HG03175 (cell line): ENCODE data around the gene LRRIQ1.
"Not testable (repeated sequence)": the region's sequence is repeated elsewhere in the genome, so short reads cannot be mapped to it uniquely, and the experiment has no call there.

Experiments used
- ATAC-seq: cut with Tn5 transposase; IDR thresholded peaks from one replicate; pipeline ENCODE4 v1.9.1; 2021; ENCODE audit warnings: mild to moderate bottlenecking, moderate library complexity; ENCODE audit not compliant: unreplicated experiment

LRRIQ1 gene

GRCh38 chr12:85183855-85184254, 147.7 kb downstream of the LRRIQ1 start:
- no peak for ATAC-seq

- no peak for ATAC-seq
These were observed 150.1 kb downstream of the LRRIQ1 start for GRCh38 chr12:85186236-85186635.

DNA sequence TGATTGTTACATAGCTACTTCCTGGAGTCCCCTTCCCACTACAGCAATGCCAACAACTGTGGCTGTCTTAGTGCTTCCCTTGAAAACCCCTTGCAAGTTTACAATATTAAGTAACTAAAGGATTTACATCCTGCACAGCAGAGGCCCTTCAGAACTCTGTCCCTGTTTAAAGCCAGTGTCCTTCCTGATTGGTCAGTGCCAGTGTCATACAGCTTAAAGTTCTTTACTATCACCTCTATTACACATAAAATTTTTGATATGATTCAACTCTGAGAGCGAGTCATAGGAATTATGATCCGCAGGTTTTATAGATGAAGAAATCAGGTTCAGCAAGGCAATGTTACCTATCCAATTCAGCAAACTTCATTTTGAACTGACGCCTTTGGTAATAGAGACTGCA, 152.5 kb downstream of the LRRIQ1 start:
- no peak for ATAC-seq

DNA sequence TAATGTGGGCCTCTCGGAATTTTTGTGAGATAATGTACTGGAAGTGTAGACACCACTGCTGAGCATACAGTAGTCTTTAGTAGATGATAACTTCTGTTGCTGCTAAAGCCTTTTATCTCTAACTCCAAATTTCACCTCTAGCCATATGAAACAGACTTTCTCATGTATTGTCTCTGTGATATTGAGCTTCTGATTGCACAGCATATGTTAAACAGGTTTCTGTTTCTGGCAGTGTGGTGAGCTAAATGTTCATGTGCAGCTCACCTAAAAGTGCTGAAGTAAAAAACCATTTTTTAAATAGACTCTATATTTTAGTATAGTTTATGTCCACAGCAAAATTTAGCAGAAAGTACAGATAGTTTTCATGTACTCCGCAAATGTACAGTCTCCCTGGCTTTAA, 154.6 kb downstream of the LRRIQ1 start:
- ATAC-seq: no peak

DNA sequence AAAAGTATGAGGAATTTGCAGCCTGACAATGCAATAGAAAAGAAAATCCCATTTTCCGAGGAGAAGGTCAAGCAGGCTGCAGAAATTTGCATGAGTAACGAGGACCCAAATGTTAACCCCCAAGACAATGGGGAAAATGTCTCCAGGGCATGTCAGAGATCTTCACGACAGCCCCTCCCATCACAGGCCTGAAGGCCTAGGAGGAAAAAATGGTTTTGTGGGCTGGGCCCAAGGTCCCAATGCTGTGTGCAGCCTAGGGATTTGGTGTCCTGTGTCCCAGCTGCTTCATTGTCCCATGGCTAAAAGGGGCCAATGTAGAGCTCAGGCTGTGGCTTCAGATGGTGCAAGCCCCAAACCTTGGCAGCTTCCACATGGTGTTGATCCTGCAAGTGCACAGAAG, 167.7 kb downstream of the LRRIQ1 start:
- not testable (repeated sequence) for ATAC-seq

DNA sequence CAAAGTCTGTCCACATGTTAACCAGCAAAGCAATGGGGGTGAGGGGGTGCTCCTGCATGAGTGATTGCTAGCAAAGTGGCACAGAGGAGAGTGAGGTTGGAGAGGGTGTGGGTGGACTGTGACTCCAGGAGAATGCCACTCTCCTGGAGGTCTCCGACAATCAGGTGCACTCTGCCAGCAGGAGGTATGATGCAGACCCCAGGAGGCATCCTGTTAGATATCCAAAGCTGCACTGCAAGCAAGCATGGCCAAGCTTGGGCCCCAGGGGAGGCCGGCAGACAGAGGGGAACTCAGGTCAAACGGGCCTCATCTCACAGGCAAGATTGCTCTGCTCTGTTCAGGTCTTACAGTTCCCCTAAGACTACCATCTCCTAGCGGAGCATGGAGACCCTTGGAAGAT, 170.4 kb downstream of the LRRIQ1 start:
- ATAC-seq: no peak

DNA sequence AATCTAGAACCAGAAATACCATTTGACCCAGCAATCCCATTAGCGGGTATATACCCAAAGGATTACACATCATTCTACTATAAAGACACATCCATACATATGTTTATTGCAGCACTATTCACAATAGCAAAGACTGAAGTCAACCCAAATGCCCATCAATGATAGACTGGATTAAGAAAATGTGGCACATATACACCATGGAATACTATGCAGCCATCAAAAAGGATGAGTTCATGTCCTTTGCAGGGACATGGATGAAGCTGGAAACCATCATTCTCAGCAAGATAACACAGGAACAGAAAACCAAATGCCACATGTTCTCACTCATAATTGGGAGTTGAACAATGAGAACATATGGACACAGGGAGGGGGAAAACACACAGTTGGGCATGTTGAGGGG, 188.2 kb downstream of the LRRIQ1 start:
- ATAC-seq: not testable (repeated sequence)

DNA sequence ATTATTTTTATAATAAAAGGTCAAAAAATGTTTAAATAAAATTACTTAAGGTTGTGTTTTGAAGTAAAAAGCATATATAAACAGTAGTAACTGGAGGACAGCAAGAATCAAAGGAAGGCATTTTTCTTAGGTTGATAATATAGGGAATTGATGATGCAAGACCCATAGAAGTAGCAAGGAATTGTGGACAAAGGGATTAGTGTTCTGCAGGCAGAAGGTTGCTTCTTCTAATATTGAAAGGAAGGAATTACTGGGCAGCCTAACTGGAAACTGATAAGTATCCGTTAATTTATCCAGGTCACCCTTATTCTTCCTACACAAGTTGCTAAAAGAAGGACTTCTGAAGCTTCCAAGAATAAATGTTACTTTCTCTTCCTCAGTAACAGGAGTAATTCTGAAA, 189.3 kb downstream of the LRRIQ1 start:
- ATAC-seq: no peak

DNA sequence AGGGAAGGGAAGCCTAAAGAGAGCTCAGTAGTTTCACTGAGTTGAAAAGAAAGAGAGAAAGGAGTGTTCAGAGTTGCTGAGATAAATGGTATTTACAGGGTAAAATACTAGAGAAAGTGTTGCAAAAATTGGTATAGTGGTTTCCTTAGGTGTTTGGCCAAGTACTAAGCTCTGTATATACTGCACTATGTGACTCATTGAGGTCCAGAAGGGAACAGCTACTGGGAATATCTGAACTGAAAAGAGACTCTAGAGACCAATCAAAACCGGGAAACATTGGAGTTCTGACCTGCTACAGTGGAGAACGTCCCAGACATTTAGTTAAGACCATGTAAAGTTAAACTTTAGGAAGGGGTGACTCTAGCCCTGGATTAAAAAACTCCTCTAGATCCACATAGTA, 201.2 kb downstream of the LRRIQ1 start:
- no peak for ATAC-seq

- no peak for ATAC-seq
These were observed 208.4 kb downstream of the LRRIQ1 start for GRCh38 chr12:85244561-85244960.

- ATAC-seq: no peak
These were observed 217.7 kb downstream of the LRRIQ1 start for GRCh38 chr12:85253853-85254252.

DNA sequence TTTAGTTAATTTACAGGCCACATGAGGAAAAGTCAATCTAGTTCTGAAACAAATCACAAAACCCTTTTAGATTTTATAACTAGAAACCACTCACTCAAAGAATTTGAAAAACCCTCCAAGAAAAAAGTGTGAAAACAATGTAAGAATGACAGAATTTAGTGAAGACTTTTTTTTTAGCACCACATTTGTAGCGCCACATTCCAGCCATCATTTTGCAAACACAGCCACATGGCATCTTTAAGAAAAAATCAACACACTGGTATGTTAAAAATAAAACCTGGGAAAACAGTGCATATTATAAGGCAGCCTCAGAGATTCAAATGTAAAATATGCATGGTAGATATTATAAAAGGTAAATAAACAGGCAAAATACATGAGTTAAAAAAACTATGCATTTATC, 221.5 kb downstream of the LRRIQ1 start:
- ATAC-seq: no peak

DNA sequence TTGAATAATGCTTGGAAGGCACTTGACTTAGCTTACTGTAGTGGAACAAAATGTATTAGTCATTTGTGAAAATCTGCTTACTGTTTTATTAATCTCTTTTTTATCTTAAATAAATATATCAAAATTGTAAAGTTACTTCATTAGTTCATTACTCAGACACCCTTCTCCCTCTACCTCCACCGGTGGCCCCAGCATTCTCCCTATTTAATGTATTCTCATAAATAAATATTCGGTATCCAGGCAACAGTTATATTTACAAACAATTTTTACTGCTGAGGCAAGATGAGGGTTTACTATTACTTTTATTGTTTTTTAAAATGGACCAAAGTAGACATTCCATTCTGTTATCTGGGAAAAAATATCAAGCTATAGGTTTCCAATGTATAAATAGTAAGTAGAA, 224.3 kb downstream of the LRRIQ1 start:
- ATAC-seq: no peak

DNA sequence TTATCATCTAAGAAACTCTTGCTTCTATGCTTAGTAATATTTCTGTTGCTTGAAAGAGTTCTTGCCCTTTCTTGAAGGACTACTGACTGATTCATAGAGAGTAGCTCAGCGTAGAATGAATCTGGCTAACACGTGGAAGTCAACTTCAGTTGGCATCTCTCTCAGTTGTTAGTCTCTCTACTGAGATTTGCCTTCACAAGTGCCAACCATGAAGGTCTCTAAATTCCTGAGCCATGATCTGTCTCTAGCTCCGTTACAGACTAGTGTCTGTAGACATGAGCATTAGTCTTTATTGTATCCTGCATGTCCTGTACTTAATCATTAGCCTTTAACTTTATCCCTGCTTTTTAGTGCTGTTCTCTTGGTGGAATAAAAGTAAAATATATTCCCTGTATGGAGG, 224.7 kb downstream of the LRRIQ1 start:
- no peak for ATAC-seq

DNA sequence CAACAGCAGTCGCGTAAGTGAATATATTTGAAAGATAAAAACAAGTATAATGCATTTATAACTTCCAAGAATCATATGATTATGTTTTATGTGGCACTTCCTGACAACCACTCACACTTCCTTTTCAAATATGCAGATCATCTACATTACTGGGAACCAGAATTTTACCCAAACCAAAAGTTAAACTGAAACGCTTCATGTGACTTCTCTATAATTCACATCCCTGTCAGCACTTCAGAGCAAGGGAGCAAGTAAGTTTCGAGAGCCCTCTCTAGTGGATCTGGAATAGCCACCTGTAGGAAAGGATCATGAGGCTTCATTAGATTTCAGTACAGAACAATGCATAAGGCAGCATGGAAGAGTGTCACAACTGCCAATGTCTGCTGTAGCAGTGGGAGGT, 230.2 kb downstream of the LRRIQ1 start:
- no peak for ATAC-seq

GRCh38 chr12:85273381-85274314, 237.5 kb downstream of the LRRIQ1 start:
- peak; percentile 56 for ATAC-seq

DNA sequence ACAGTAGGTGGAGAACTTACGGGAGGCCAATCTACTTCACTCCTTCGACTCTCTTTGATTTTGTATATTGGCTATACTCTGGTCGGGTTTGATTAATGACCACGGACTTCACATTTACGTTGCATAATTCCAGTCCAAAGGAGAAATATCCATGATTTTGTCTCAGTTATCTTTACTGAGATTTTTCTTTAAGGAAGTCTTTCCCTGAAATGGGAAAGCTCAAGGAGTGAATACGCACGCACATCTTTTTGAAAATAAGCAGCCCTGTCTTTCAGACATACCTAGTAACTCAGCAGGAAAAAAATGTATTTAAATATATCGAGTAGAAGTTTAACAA, 238.1 kb downstream of the LRRIQ1 start:
- ATAC-seq: no peak

DNA sequence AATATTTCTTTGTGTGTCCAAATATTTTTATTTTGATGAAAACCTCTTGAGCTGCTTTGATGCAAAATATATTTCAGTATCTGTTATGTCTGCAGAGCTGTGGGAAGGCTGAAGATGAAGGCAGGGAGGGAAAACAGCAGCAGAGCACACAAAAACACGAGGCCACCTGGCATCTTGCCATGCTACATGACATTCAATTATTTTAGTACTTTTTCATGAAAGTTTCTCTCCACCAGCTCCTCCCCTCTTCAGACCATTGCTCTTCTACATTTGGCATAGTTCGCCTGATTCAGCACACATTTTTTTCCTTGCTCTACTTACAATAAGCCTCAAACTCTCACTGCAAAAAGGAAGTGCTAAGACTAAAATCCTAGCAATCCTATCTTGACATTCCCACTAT, 239.2 kb downstream of the LRRIQ1 start:
- no peak for ATAC-seq

DNA sequence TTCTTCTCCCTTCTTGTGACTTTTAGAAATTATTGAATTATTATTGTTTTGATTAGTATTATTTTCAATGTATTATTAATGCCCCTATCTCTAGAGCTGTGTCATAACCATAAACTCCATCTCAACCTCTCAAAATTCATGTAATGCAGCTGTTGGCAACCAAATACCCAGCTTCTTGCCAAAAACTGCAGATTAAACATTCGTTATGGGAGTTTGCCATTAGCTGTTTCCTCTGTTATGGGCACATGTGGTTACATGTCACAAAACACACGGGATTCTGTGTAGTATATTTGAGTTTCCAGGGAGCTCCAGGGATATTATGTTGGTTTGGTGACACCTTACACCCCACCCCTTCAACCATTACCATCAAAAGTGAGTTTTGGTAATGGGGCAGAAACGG, 241.0 kb downstream of the LRRIQ1 start:
- no peak for ATAC-seq

- no peak for ATAC-seq
These were observed 241.9 kb downstream of the LRRIQ1 start for GRCh38 chr12:85277900-85278597.

- ATAC-seq: no peak
These were observed 242.7 kb downstream of the LRRIQ1 start for GRCh38 chr12:85278598-85279448.
